Stimulated activated CD4-positive, alpha-beta T cell treated with anti-CD3 and anti-CD28 coated beads, TNF-alpha, amount 100 ng/mL, for 48 hours (primary cell): ENCODE results near the gene TRPV2.
"Not testable (repeated sequence)": the region's sequence is repeated elsewhere in the genome, so short reads cannot be mapped to it uniquely, and the experiment has no call there.

Experiments used
- DNase-seq, 3 donors: peaks; one replicate each; pipeline ENCODE4 v3.0.0-alpha.2; 2020; ENCODE audit warnings: low read depth in 3 of 3

TRPV2 gene, protein sequence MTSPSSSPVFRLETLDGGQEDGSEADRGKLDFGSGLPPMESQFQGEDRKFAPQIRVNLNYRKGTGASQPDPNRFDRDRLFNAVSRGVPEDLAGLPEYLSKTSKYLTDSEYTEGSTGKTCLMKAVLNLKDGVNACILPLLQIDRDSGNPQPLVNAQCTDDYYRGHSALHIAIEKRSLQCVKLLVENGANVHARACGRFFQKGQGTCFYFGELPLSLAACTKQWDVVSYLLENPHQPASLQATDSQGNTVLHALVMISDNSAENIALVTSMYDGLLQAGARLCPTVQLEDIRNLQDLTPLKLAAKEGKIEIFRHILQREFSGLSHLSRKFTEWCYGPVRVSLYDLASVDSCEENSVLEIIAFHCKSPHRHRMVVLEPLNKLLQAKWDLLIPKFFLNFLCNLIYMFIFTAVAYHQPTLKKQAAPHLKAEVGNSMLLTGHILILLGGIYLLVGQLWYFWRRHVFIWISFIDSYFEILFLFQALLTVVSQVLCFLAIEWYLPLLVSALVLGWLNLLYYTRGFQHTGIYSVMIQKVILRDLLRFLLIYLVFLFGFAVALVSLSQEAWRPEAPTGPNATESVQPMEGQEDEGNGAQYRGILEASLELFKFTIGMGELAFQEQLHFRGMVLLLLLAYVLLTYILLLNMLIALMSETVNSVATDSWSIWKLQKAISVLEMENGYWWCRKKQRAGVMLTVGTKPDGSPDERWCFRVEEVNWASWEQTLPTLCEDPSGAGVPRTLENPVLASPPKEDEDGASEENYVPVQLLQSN

DNA sequence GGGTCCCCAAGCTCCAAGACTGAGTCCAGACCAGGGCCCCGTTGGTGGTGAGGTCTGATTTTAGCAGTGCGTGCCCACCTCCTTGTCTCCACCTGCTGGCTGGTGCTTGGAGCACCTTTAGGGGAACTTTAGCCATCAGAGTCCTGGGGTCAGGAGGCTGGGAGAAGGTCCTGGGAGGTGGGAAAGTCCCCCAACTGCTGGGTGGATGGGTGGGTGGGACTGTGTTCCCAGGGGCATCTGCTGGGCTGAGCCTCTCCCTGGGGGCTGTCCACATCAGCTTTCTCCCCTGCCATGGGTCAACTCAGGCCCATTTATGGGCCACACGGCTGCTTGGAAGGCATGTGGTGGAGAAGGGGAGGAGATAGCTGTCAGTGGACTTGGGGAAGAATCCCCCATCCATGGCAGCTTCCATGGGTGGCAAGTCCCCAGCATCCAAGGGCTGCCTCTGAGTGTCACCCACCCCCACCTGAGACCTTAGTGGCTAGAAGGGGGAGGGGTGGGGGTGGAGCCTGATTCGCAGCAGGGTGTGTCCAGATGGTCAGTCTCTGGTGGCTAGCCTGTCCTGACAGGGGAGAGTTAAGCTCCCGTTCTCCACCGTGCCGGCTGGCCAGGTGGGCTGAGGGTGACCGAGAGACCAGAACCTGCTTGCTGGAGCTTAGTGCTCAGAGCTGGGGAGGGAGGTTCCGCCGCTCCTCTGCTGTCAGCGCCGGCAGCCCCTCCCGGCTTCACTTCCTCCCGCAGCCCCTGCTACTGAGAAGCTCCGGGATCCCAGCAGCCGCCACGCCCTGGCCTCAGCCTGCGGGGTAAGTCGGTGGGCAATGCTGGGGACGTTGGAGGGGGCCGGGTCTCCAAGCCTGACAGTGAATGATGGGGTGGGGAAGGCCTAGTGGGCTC is at the start of gene TRPV2:
Gene TRPV2, plus strand, starts transcription at position 541 of the 894 bp plus-strand sequence. CDS start 2,098 bp downstream, outside the sequence.
- DNase-seq = peak in 1 of 3 donors; percentile 37

DNA sequence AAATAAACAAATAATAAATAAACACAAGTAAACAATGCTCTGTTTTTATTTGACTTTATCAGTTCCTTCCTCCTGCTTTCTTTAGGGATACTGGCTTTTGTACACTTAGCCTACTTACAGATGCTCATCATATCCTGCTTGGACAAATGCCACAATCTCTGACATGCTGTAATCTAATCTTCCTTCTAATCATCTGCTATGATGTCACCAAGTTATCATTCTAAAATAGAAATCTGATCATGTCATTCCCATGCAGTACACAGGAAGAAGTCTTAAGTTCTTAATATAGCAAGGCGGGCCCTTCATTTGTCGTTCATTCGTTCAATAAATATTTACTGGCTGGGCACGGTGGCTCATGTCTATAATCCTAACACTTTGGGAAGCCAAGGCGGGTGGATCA is 43.6 kb upstream of the TRPV2 start:
- no peak for DNase-seq

DNA sequence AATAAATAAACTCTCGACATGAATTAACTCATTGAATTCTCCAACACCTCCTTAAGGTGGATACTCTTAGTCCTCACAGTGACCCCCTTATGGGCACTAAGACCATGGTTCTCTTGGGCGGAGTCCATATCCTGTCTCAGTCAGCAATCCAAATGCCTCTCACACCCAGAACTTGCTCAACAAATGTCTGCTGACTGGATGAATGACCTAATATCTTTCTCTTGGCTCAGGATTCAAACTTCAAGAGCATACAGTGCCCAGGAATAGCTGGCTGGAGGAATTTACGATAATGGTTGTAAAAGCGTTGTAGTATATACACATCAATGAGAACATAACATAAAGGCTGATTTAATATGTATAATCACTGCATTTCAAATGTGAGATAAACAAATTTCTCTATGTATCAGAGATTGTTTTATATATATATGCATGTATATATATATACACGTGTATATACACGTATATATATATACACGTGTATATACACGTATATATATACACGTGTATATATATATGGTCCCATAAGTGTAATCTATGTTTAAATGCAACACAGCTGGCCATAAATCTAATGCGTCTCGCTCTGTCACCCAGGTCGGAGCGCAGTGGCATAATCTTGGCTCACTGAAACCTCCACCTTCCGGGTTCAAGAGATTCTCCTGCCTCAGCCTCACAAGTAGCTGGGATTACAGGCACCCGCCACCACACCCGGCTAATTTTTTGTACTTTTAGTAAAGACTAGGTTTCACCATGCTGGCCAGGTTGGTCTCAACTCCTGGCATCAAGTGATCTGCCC is 41.0 kb upstream of the TRPV2 start:
- no peak for DNase-seq

- no peak for DNase-seq
Observed at GRCh38 chr17:16377941-16378341, 37.4 kb upstream of the TRPV2 start.

DNA sequence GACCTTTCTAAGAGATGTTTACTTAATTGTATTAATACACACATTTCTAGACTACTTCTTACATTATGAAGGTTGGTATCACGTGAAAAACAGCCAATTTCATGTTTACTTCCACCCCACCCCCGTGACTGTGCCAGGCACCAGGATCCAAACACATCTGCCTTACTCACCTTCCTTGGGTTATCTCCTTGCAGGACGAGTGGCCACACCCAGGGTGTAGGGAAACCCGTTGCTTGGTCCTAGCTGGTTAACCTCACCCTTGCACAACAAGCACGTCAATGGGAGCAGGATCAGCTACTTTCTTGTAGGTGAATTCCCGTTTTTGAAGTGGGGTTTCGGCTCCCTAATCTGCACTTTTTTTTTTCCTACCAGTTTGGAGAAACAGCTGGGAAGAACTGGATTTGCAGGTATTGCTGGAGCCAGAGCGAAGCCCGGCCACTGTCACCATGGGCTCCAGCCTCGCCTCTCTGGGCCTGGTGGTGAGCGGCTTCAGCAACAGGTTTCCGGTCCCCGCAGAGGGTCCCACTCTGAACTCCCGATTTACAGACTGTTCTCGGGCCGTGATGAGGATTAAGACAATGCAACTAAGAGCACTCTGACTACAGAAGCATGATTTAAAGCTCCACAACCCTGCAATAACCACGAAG is 36.6 kb upstream of the TRPV2 start:
- no peak for DNase-seq

DNA sequence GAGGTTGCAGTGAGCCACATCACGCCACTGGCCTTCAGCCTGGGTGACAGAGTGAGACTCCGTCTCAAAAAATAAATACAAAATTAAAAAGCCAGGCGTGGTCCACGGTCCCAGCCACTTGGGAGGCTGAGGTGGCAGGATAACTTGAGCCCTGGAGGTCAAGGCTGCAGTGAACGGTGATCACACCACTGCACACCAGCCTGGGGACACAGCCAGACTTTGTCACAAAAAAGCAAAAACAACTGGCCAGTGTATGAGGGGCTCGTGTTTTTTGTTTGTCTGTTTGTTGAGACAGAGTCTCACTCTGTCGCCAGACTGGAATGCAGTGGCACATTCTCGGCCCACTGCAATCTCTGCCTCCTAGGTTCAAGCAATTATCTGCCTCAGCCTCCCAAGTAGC is 35.7 kb upstream of the TRPV2 start:
- no peak for DNase-seq

DNA sequence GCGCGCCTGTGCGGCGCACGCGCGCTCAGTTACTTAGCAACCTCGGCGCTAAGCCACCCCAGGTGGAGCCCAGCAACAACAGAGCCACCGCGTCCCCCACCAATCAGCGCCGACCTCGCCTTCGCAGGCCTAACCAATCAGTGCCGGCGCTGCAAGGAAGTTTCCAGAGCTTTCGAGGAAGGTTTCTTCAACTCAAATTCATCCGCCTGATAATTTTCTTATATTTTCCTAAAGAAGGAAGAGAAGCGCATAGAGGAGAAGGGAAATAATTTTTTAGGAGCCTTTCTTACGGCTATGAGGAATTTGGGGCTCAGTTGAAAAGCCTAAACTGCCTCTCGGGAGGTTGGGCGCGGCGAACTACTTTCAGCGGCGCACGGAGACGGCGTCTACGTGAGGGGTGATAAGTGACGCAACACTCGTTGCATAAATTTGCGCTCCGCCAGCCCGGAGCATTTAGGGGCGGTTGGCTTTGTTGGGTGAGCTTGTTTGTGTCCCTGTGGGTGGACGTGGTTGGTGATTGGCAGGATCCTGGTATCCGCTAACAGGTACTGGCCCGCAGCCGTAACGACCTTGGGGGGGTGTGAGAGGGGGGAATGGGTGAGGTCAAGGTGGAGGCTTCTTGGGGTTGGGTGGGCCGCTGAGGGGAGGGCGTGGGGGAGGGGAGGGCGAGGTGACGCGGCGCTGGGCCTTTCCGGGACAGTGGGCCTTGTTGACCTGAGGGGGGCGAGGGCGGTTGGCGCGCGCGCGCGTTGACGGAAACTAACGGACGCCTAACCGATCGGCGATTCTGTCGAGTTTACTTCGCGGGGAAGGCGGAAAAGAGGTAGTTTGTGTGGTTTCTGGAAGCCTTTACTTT is 34.5 kb upstream of the TRPV2 start, which contains the start of gene UBB:
Gene UBB, plus strand, starts transcription at position 452 of the 856 bp plus-strand sequence. CDS start 817 bp downstream, outside the sequence.
- DNase-seq = peak; percentile 86 to 92 (median 87)

- peak in 2 of 3 donors; percentile 31 to 32 for DNase-seq
Observed at GRCh38 chr17:16381496-16381820, 33.9 kb upstream of the TRPV2 start.

DNA sequence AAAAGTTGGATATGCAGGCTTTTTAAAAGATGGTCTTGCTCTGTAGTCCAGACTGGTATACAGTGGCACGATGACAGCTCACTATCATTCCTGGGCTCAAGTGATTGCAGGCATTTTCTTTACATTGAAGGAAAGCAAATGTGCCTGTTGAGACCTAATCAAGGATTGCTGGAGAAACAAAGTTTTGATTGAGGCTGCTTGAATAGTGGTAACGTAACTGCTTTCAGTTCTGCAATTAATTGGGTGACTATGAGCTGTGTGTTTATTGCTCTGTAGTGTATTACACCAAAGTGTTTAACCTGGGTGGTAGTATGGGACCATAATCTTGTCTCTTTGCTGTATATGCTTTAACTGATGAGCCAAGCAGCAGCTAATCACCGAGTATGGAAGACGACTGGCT is 32.2 kb upstream of the TRPV2 start:
- no peak for DNase-seq

- no peak for DNase-seq
Observed at GRCh38 chr17:16383772-16384287, 31.5 kb upstream of the TRPV2 start.

- no peak for DNase-seq
Observed at GRCh38 chr17:16384557-16384956, 30.8 kb upstream of the TRPV2 start.

GRCh38 chr17:16386126-16386507 is 29.3 kb upstream of the TRPV2 start:
- not testable (repeated sequence) for DNase-seq

DNA sequence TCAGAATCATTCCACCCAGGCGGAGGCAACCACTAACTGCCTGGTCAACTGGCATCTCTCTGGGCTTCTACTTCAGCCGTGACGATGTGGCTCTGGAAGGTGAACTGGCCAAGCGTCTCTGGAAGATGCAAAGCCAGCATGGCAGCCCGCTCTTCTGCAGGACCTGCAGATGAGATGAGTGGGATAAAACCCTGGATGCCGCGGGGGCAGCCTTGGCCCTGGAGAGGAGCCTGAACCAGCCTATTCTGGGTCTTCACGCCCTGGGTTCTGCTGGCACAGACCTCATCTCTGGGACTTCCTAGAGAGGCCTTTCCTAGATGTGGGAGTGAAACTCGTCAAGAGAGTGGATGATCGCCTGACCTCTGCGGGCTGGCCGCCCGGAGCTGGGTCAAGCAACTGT is 23.9 kb upstream of the TRPV2 start:
- DNase-seq = no peak

DNA sequence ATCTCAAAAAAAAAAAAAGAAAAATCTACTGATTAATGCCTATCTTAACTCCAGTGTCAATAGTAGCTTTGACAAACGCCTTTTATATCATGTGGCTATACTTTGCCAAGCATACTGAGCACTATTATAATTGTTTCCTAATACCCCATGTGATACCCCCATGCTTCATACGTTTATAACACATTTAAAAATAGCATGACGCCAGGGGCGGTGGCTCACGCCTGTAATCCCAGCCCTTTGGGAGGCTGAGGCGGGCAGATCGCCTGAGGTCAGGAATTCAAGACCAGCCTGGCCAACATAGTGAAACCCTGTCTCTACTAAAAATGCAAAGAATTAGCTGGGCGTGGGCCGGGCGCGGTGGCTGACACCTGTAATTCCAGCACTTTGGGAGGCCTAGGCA is 22.9 kb upstream of the TRPV2 start:
- DNase-seq = not testable (repeated sequence)

DNA sequence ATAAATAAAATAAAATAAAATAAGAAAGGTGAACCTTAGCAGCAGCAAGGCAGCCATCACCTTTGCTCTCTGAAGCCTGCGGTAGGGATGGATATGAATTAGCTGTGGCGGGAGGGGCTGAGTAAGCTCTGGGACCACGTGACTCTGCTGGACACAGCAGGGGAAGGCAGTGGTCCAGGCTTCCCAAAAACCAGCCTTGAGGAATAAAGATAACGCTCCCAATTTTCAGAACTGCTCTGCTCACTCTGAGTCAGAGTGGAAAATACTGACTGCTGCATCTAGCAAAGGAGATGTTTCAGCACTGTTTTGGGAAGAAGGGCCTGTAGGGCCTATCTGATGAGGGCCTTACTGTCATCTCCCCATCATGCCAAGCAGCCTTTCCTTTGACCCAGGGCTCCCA is 19.5 kb upstream of the TRPV2 start:
- not testable (repeated sequence) for DNase-seq

DNA sequence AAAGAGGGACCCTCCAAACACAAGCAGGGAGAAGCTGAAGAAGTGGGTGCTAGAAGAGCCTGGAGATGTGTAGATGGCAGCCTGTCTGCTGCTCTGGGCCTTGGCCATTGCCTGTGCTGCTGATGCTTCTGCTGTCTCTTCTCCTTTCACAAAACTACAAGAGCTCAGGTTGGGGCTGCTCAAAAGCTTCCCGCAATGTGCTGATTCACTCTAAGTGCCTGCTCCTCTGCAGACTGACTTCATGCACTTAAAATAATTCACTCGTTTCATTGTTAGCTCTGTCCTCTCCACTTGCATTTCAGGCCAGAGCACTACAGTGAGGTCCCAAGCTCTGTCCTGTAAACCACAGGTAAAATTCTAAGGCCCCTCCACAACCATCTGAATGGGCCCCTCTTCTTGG is 18.7 kb upstream of the TRPV2 start:
- DNase-seq = not testable (repeated sequence)

DNA sequence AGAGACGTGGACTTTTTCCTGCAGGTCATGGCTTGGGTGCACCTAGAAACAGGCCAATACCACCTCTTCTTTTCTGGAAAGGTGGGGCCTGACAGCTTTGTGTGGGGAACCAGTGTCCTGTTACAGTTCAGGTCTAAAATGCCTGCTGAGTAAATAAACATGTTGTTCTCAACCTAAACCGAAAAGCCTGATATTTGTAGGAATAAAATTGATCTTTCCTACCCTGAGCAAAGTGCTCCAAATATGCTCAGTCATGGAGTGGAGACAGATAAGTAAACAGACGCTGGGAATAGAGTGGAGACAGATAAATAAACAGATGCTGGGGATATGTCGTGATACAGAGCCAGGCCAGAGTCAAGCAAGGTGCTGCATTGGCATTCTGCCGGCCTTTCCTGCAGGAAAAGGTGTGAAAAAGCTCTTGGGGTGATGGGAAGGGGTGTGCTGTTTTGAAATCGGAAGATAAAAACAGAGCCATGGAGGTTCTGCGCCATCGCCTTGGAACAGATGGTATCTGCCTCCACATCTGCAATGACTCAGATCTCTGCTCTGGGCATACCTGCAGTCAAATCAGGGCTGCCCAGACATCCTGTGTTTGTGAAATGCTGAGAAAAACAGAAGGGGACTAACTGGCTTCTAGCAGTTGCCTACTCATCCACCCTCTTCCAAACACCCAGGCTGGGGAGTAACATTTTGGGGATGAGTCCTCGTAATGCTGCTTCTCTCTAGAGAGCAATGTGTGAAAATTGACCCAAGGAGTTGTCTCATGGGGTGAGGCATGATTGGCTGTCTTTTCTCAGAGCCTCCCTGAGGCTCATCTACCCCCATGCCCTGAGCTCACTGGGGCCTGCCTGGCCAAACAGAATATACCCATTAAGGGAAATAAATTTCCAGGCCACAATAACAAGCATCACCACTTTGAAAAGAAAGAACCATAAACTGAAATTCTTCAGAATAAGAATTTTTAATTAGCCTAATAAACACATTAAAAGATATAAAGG is 16.8 kb upstream of the TRPV2 start:
- no peak for DNase-seq

DNA sequence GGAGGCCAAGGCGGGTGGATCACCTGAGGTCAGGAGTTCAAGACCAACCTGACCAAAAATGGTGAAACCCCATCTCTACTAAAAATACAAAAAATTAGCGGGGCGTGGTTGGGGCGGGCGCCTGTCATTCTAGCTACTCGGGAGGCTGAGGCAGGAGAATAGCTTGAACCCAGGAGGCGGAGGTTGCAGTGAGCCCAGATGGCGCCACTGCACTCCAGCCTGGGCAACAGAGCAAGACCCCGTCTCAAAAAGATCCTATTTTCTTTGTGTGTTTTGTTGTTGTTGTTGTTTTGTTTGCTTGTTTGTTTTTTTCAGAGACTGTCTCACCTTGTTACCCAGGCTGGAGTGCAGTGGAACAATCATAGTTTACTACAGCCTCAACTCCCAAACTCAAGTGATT is 11.5 kb upstream of the TRPV2 start:
- not testable (repeated sequence) for DNase-seq
